Nephron (organoid): ENCODE measurements around the gene PRMT7.

Experiments
- H3K27ac Mint-ChIP-seq, 3 experiments: 2 replicates each; pipeline ENCODE4 v1.8.0; 2020; ENCODE audit warnings: mixed read lengths in 3 of 3, mild to moderate bottlenecking in 2 of 3, moderate library complexity in 1 of 3
- H3K27me3 Mint-ChIP-seq: 2 replicates; pipeline ENCODE4 v1.8.0; 2021; ENCODE audit warnings: low read depth, mild to moderate bottlenecking, moderate library complexity, mixed read lengths
- H3K36me3 Mint-ChIP-seq: 2 replicates; pipeline ENCODE4 v1.8.0; 2020; ENCODE audit warnings: low read depth, mixed read lengths
- H3K4me1 Mint-ChIP-seq: 2 replicates; pipeline ENCODE4 v1.8.0; 2020; ENCODE audit warnings: mixed read lengths
- H3K4me3 Mint-ChIP-seq, 3 experiments: 2 replicates each; pipeline ENCODE4 v1.8.0; 2020; ENCODE audit warnings: mild to moderate bottlenecking in 3 of 3, mixed read lengths in 3 of 3, moderate library complexity in 2 of 3
- H3K9me3 Mint-ChIP-seq: 2 replicates; pipeline ENCODE4 v1.8.0; 2020; ENCODE audit warnings: mixed read lengths
- TF ChIP-seq, protein P1 (sequence below), 3 experiments: fragments of 200-600 bp; sonication (generic); IDR thresholded peaks; one replicate each; pipeline ENCODE4 v1.5.0; 2021; ENCODE audit warnings: antibody characterized with exemption in 3 of 3; ENCODE audit not compliant: unreplicated experiment in 3 of 3

PRMT7 gene

DNA sequence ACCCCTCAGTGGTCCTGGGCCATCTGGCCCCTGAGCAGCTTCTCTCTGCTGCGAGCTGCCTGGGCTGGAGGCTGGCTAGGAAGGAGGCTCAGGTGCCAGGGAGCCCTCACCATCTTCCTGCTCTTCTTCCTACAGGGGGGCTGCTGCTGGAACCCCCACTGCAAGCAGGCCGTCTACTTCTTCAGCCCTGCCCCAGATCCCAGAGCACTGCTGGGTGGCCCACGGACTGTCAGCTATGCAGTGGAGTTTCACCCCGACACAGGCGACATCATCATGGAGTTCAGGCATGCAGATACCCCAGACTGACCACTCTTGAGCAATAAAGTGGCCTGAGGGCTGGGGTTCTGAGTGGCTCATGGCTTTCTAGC is 46.1 kb downstream of the PRMT7 start:
- Mint-ChIP-seq H3K27ac (no peak overlapping the region), H3K4me1 (peaks cover 8% of the 10 kb centered on the region), H3K36me3 (peaks cover 21% of the 10 kb centered on the region), H3K9me3 (no peaks in the 10 kb centered on the region), H3K4me3 (no peak overlapping the region), H3K27me3 (no peaks in the 10 kb centered on the region)
- TF ChIP-seq, protein P1, sequence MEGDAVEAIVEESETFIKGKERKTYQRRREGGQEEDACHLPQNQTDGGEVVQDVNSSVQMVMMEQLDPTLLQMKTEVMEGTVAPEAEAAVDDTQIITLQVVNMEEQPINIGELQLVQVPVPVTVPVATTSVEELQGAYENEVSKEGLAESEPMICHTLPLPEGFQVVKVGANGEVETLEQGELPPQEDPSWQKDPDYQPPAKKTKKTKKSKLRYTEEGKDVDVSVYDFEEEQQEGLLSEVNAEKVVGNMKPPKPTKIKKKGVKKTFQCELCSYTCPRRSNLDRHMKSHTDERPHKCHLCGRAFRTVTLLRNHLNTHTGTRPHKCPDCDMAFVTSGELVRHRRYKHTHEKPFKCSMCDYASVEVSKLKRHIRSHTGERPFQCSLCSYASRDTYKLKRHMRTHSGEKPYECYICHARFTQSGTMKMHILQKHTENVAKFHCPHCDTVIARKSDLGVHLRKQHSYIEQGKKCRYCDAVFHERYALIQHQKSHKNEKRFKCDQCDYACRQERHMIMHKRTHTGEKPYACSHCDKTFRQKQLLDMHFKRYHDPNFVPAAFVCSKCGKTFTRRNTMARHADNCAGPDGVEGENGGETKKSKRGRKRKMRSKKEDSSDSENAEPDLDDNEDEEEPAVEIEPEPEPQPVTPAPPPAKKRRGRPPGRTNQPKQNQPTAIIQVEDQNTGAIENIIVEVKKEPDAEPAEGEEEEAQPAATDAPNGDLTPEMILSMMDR (IDR thresholded peaks at IDR 0.05; ENCODE audit: unreplicated experiment in 3 of 3), result no peak

DNA sequence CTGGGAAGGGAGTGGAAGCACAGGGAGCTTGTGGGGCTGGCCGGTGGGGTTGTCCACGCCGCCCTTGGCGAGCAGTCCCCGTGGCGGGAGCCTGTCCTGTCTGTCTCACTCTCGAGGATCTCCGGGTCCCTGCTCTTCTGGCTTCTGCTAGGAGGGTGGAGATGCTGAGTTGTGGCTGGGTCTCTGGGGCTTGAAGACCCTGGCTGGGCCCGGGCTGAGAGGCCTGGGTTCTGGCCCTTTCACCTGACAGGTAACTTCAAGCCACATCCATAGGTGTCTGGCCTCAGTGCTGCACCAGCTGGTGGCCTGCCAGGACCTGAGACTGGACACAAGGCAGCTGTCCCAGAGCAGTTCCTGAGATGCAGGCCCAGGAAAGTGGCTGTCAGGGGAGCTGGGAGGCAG is 46.7 kb downstream of the PRMT7 start:
- H3K4me1 Mint-ChIP-seq, result peaks cover 8% of the 10 kb centered on the region
- H3K27me3 Mint-ChIP-seq, result no peaks in the 10 kb centered on the region
- no peaks in the 10 kb centered on the region for H3K9me3 Mint-ChIP-seq

DNA sequence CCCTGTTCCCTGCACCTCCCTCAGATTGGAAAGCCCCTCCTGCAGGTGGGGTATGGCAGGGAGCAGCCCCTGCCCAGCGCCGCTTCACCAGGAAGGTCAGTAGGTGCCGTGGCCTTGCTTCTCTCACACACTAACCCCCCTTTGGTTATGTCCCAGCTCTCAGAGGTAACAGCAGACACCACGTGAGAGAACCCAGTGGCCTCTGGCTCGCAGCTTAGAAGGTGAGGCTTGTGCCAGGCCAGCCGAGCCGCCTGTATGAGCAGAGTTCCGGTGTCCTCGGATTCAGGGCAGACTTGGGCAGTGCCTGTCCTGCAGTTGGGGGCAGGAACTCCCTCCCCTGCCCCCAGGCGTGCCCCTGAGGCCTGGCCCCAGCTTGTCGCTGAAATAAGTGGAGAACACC is 47.1 kb downstream of the PRMT7 start:
- Mint-ChIP-seq H3K9me3 (no peaks in the 10 kb centered on the region), H3K27me3 (no peaks in the 10 kb centered on the region), H3K4me1 (peaks cover 12% of the 10 kb centered on the region), H3K36me3 (peaks cover 14% of the 10 kb centered on the region), H3K4me3 (no peak overlapping the region), H3K27ac (no peak overlapping the region)
- TF ChIP-seq, protein P1 (IDR thresholded peaks at IDR 0.05; ENCODE audit: unreplicated experiment in 3 of 3), result no peak

More for the DNA sequence above, 46.7 kb downstream of the PRMT7 start:
- peaks cover 17% of the 10 kb centered on the region for H3K36me3 Mint-ChIP-seq
- H3K4me3 Mint-ChIP-seq, result no peak overlapping the region
- H3K27ac Mint-ChIP-seq, result no peak overlapping the region
- TF ChIP-seq, protein P1 (IDR thresholded peaks at IDR 0.05; ENCODE audit: unreplicated experiment in 3 of 3), result no peak

DNA sequence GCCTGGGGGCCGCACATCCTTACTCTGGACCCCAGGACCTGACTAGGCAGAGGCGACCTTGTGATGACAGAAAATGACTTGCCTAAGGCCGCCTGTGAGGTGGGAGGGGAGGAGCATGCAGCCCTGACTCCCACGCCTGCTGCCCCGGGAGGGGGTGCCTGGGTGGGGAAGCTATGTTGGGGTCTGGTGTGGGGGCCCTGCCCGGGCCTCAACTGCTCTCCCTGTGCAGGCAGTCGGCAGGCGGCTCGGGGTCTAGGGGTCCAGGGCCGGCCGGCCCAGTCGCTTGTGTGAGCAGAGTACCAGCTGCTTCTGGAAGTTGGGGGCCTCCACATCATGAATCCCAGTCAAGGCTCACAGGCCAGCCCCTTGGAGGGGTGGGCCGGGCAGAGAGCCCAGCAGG is 48.1 kb downstream of the PRMT7 start:
- H3K36me3 Mint-ChIP-seq, result peaks cover 11% of the 10 kb centered on the region
- TF ChIP-seq, protein P1 (IDR thresholded peaks at IDR 0.05; ENCODE audit: unreplicated experiment in 3 of 3), result no peak
- H3K4me3 Mint-ChIP-seq, result no peak overlapping the region
- no peaks in the 10 kb centered on the region for H3K9me3 Mint-ChIP-seq
- H3K27ac Mint-ChIP-seq, result no peak overlapping the region
- no peaks in the 10 kb centered on the region for H3K27me3 Mint-ChIP-seq
- H3K4me1 Mint-ChIP-seq, result peaks cover 16% of the 10 kb centered on the region

DNA sequence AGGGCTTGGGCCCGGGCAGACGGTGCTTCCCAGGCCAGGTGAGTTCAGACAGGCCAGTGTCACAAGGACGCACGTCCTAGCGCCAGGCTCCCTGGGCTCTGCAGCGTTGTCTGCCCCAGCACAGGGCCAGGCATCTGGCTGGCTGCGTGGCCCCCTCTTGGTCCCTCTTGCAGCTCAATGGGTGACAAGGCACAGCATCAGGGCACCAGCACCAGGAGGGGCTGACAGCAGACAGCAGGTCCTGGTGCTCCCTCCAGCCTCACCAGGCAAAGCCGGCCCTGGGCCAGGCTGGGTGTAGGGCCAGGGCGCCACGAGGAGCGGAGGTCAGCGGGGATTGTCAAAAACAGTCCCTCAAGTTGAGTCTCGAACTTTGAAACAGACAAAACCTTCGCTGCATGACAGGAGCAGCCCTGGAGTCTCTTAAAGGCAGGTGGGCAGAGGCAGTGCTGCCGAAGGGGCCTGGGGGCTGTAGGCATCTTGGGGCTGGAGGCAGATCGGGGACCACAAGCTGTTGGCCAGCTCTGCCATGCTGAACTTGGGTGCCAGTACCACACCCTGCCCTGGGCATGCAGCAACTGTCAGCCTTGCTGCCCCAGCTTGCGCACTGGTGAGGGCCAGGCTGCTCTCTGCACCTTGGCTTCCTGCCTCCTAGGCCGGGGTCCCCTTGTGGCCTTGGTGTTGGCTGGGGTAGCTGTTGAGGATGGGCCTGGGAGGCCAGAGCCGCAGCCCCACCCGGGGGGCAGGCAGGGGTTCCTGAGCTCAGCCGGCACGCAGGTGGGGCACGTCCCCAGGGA is 48.8 kb downstream of the PRMT7 start:
- Mint-ChIP-seq H3K4me1 (peaks cover 22% of the 10 kb centered on the region), H3K4me3 (no peak overlapping the region), H3K27me3 (peaks cover 3% of the 10 kb centered on the region), H3K27ac (no peak overlapping the region), H3K36me3 (peaks cover 9% of the 10 kb centered on the region), H3K9me3 (no peaks in the 10 kb centered on the region)
- TF ChIP-seq, protein P1 (IDR thresholded peaks at IDR 0.05; ENCODE audit: unreplicated experiment in 3 of 3), result no peak

DNA sequence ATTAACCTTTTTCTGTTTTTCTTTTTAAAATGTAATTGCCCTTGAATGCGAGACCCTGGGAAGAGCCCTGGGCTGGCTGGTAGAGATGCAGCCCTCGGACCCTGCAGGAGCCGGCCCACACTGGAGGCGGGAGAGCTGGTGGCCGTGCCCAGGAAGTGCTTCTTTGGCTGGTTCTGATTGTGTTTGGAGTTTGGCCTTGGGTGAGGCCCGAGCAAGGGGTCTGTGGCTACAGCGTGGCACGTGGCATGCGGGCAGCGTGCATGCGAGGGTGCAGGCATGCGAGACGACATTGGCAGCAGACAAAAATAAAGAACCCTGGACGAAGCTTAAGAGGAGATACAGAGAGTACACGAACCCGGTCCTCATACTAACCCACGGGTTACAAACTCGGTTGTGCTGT is 49.7 kb downstream of the PRMT7 start:
- Mint-ChIP-seq H3K9me3 (no peaks in the 10 kb centered on the region), H3K36me3 (peaks cover 4% of the 10 kb centered on the region), H3K4me3 (peak overlapping the region in 1 of 3 experiments; percentile 10), H3K4me1 (peaks cover 23% of the 10 kb centered on the region), H3K27me3 (peaks cover 5% of the 10 kb centered on the region), H3K27ac (peak overlapping the region in 1 of 3 experiments; percentile 20)
- TF ChIP-seq, protein P1 (IDR thresholded peaks at IDR 0.05; ENCODE audit: unreplicated experiment in 3 of 3), result no peak
